Small intestine (tissue), 7 donors: ENCODE results near the gene EDIL3. TPM values are rescaled to one million over a fixed set of nuclear protein-coding genes. Genes with fewer than 3 reads are reported as not detected.

Source experiments
- DNase-seq, 2 donors: peaks; one replicate each; pipeline versions ENCODE4 v3.0.0 to v3.0.0-alpha.2; 2013
- FAIRE-seq: peaks from 2 replicates; lab custom pipeline; 2012; peaks lifted over from hg19 to GRCh38; lab: Jason Lieb, UNC
- H3K27ac ChIP-seq, 3 donors: one replicate each; pipeline ENCODE4 v1.5.1; 2013; ENCODE audit warnings: low read length in 2 of 3, mild to moderate bottlenecking in 2 of 3, control low read depth in 1 of 3, inconsistent platforms in 1 of 3, low read depth in 1 of 3, moderate library complexity in 1 of 3
- H3K27me3 ChIP-seq, 3 donors: one replicate each; pipeline ENCODE4 v1.6.1; 2013; ENCODE audit warnings: low read length in 3 of 3, inconsistent platforms in 1 of 3; ENCODE audit not compliant: control insufficient read depth in 3 of 3, insufficient read depth in 3 of 3
- H3K36me3 ChIP-seq, 3 donors: one replicate each; pipeline ENCODE4 v1.6.1; 2013; ENCODE audit warnings: low read length in 3 of 3, inconsistent platforms in 1 of 3, low read depth in 1 of 3, mild to moderate bottlenecking in 1 of 3, moderate library complexity in 1 of 3; ENCODE audit not compliant: control insufficient read depth in 3 of 3, insufficient read depth in 2 of 3
- H3K4me1 ChIP-seq, 3 donors: one replicate each; pipeline ENCODE4 v1.6.1; 2013; ENCODE audit warnings: low read length in 2 of 3, inconsistent platforms in 1 of 3, low read depth in 1 of 3, mild to moderate bottlenecking in 1 of 3, moderate library complexity in 1 of 3; ENCODE audit not compliant: control insufficient read depth in 3 of 3, insufficient read depth in 2 of 3
- H3K4me3 ChIP-seq, 3 donors: one replicate each; pipeline ENCODE4 v1.5.1; 2013; ENCODE audit warnings: low read length in 3 of 3, control low read depth in 1 of 3, inconsistent platforms in 1 of 3, low read depth in 1 of 3, mild to moderate bottlenecking in 1 of 3, moderate library complexity in 1 of 3
- H3K9me3 ChIP-seq, 2 donors: one replicate each; pipeline ENCODE4 v1.6.1; 2013; ENCODE audit warnings: low read depth in 1 of 2, low read length in 1 of 2; ENCODE audit not compliant: control insufficient read depth in 2 of 2, insufficient read depth in 1 of 2
- WGBS, 3 donors: extraction: QIAGEN DNeasy Blood & Tissue Kit; methylation state at CpG; one replicate each; pipeline ENCODE4 v1.1.7; 2013; 5-methylcytosine and 5-hydroxymethylcytosine counted together
- polyA plus RNA-seq, 4 donors: library from polyadenylated mRNA; stranded (reverse) in 3 of 4; unstranded in 1 of 4; fragments of 200-250 nt in 3 of 4; fragments of 120-200 nt in 1 of 4; gene quantifications; one replicate each; pipeline versions ENCODE4 v1.2.1 to v1.2.3, GENCODE V29; 2013
- donor health status: healthy with polysubstance abuse.
- donor health status: control.
- donor health status: control.
- donor health status: Bipolar disorder and iron deficiency.
- donor health status: healthy.

EDIL3 gene
- polyA plus RNA-seq, 4 donors = 1.6 to 24.6 (median 5.1) TPM; not detected in 1

DNA sequence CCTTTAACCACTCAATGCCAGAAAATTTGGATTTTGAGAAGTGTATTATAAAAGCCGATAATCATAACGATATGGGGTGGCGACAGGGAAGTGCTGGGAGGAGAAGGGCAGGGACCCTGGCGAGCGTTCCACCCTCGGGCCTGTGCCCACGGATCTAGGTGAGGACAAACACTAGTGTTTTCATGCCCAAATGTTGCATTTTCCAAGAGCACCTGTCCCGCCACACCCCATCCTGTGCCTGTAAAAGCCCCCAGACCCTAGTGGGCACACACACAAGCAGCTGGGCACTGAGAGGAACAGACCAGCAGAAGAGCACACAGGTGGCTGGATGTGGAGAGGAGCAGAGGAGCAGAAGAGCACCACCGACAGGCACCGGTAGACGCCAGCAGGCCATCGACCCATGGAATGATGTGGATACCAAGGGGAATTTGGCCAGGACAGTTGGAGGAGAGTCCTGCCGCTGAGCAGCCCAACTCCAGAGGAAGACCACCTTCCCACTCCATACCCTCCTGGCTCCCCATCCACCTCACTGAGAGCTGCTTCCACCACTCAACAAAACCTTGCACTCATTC is 315.0 kb downstream of the EDIL3 start:
- no peaks in the 10 kb centered on the region for H3K36me3 ChIP-seq
- WGBS, 3 donors = 92 to 96% (median 96%) methylated on average over 9 to 13 of the region's 13 CpGs
- no peak overlapping the region for H3K4me3 ChIP-seq
- no peaks in the 10 kb centered on the region for H3K27me3 ChIP-seq
- no peak for DNase-seq
- no peak overlapping the region for H3K27ac ChIP-seq
- no peaks in the 10 kb centered on the region for H3K4me1 ChIP-seq
- no peak for FAIRE-seq
- H3K9me3 ChIP-seq = no peaks in the 10 kb centered on the region

DNA sequence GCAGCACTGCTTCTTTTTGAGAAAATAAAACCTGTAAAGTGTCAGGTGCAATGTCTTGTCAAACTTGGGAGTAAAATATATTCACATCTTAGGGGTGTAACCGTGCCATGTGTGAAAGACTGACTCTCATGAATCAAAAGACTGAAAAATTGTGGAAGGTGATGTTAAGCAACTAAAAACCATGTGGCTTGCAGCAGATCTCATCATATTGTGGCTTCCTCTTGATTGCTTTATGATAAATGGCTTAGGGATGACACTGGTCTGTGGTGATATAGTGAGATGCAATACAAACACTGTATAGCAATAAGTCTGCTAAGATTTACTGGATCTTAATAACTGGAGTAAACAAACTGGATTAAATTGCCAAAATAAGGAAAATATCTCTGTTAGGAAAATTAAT is 321.6 kb downstream of the EDIL3 start:
- H3K4me1 ChIP-seq = no peaks in the 10 kb centered on the region
- H3K27me3 ChIP-seq = no peaks in the 10 kb centered on the region
- 71 to 79% (median 77%) methylated on average over 1 of the region's 1 CpG for WGBS, 3 donors
- no peak for DNase-seq
- H3K4me3 ChIP-seq = no peak overlapping the region
- no peaks in the 10 kb centered on the region for H3K9me3 ChIP-seq
- H3K27ac ChIP-seq = no peak overlapping the region
- no peaks in the 10 kb centered on the region for H3K36me3 ChIP-seq
- FAIRE-seq = no peak

DNA sequence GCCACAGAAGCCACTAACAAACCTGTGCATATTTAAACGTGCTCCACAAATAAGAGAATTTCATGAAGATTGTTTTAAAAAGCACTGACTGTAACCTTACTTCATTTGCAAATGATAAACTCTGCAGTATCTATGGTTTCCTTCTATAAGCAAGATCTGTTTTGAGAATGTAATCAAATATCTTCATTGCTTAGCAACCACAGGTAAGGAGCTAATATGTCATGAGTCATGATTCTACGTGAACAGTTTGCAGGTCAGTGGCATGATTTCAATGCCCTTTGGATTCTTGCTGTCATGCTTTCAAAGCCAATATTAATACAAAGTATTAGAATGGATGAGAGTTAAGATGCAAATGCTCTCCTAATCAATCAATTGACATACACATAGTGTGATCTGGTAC is 325.0 kb downstream of the EDIL3 start:
- no peaks in the 10 kb centered on the region for H3K27me3 ChIP-seq
- no peak for FAIRE-seq
- WGBS, 3 donors = 11 to 60% (median 41%) methylated on average over 2 of the region's 2 CpGs

DNA sequence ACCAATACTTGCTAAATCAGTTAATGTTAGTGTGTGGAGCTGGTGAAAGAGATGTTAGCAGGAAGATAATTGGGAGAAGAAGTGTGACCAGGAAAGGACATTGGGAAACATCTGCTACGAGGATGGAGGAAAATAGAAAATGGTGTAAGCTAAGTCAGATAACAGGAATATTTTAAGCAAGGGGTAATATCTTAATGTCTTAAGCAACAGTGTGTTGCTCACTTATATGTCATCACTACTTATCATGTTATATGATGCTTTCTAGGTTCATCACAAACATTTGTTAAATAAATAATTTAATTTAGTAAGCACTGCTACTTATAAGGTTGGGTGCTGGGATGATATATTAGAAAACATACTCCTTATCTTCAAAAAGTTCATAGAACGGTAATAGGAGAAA is 326.1 kb downstream of the EDIL3 start:
- WGBS, 3 donors = 57 to 88% (median 60%) methylated on average over 2 of the region's 2 CpGs
- Histone ChIP-seq H3K36me3 (no peaks in the 10 kb centered on the region), H3K9me3 (no peaks in the 10 kb centered on the region), H3K4me3 (no peak overlapping the region), H3K27ac (no peak overlapping the region), H3K27me3 (no peaks in the 10 kb centered on the region), H3K4me1 (no peaks in the 10 kb centered on the region)
- FAIRE-seq (no peak), DNase-seq (no peak)

More for the DNA sequence above, 325.0 kb downstream of the EDIL3 start:
- Histone ChIP-seq H3K27ac (no peak overlapping the region), H3K9me3 (no peaks in the 10 kb centered on the region), H3K36me3 (no peaks in the 10 kb centered on the region), H3K4me3 (no peak overlapping the region), H3K4me1 (no peaks in the 10 kb centered on the region)
- DNase-seq = peak in 1 of 2 donors; percentile 0

DNA sequence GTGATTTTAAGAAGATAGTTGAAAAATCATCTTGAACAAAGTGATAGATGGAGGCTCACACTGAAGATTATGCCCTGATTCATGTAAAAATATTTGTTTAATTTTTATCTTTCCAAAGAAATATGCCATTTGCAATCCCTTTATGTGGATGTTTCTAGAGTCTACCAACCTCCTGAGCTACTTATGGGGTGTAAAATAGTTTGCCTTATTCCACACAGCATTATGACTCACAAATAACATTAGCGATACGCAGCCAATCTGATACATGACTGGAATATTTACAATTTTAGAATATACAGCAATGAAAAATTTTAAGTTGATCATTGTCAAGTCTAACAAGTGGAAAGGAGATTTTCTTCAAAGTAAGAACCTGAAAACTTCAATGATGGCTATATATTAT is 327.5 kb downstream of the EDIL3 start:
- H3K27me3 ChIP-seq = no peaks in the 10 kb centered on the region
- no peak for FAIRE-seq
- no peaks in the 10 kb centered on the region for H3K36me3 ChIP-seq
- H3K4me1 ChIP-seq = no peaks in the 10 kb centered on the region
- H3K27ac ChIP-seq = no peak overlapping the region
- H3K9me3 ChIP-seq = no peaks in the 10 kb centered on the region
- no peak for DNase-seq
- no peak overlapping the region for H3K4me3 ChIP-seq
- WGBS, 3 donors = 95 to 98% (median 98%) methylated on average over 2 of the region's 2 CpGs

DNA sequence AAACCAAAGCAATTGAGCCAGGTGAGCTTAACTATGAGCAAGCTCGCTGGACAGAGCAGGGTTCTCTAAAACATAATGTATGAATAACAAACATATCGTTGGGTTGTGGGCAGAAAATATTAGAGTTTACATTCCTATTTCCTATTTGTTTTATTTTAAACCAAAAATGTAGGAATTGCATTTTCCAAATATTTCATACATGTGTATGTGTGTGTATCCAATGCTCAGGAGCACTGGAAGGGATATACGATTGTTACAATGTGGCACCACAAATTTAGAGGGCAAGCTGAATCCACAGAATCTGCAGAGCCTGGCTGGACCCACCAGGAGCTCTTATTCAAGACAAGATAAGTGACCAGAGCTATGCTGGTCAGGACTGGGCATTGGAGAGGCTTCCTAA is 338.7 kb downstream of the EDIL3 start:
- H3K4me3 ChIP-seq = no peak overlapping the region
- H3K27me3 ChIP-seq = no peaks in the 10 kb centered on the region
- H3K4me1 ChIP-seq = no peaks in the 10 kb centered on the region
- 78 to 83% (median 80%) methylated on average over 3 of the region's 3 CpGs for WGBS, 3 donors
- no peaks in the 10 kb centered on the region for H3K36me3 ChIP-seq
- FAIRE-seq (no peak), DNase-seq (no peak)
- H3K9me3 ChIP-seq = peaks cover 0 to 3% of the 10 kb centered on the region in 2 donors
- H3K27ac ChIP-seq = no peak overlapping the region

GRCh38 chr5:84036842-84037241 is 347.8 kb downstream of the EDIL3 start:
- DNase-seq (no peak), FAIRE-seq (no peak)
- Histone ChIP-seq H3K27me3 (no peaks in the 10 kb centered on the region), H3K27ac (no peak overlapping the region), H3K4me1 (no peaks in the 10 kb centered on the region), H3K36me3 (no peaks in the 10 kb centered on the region), H3K4me3 (no peak overlapping the region), H3K9me3 (no peaks in the 10 kb centered on the region)
- WGBS, 3 donors = 48 to 80% (median 79%) methylated on average over 1 of the region's 1 CpG

DNA sequence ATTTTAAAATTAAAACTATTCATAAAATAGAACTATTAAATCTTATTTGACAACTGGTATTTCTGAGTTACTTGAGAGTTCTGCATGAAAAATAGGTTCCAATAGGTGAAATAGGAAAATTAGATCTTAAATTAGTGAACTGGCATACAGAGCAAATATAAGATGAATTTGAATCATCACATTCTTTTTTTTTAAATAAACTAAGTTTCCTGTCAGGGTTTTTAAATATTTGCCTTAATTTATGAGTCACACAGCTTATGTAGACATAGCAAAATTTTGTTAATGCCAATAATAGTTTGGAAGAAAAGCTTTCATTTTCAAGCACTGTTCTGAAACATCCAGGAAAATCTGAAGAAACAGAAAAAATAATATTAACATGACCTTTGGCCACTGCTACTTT is 352.4 kb downstream of the EDIL3 start:
- Histone ChIP-seq H3K27ac (no peak overlapping the region), H3K27me3 (no peaks in the 10 kb centered on the region), H3K4me3 (no peak overlapping the region), H3K9me3 (no peaks in the 10 kb centered on the region), H3K36me3 (no peaks in the 10 kb centered on the region), H3K4me1 (no peaks in the 10 kb centered on the region)
- no peak for FAIRE-seq
- DNase-seq = no peak

DNA sequence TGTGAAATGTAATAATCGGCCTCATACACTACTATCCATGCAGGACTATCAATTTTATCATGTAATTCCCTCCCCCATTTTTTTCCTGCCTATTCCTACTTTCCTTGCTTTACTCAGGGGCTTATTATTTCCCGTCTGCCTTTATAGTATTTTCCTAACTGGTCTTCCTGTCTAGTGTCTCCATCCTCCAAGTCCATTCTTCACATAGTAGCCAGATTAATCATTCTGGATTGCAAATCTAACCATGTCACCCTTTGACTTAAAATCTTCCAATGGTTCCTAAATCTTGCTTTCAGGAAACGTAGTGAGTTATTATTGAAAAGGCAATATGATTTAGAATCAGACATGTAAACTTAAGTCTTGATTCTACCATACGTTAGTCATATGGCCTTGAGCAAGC is 356.6 kb downstream of the EDIL3 start:
- no peaks in the 10 kb centered on the region for H3K4me1 ChIP-seq
- DNase-seq = no peak
- no peaks in the 10 kb centered on the region for H3K9me3 ChIP-seq
- H3K27me3 ChIP-seq = no peaks in the 10 kb centered on the region
- no peaks in the 10 kb centered on the region for H3K36me3 ChIP-seq
- no peak overlapping the region for H3K27ac ChIP-seq
- WGBS, 3 donors = 77 to 85% (median 79%) methylated on average over 4 of the region's 4 CpGs
- no peak for FAIRE-seq
- no peak overlapping the region for H3K4me3 ChIP-seq
